ENCODE measurements around the gene PEAK1.

The PEAK1 gene

DNA sequence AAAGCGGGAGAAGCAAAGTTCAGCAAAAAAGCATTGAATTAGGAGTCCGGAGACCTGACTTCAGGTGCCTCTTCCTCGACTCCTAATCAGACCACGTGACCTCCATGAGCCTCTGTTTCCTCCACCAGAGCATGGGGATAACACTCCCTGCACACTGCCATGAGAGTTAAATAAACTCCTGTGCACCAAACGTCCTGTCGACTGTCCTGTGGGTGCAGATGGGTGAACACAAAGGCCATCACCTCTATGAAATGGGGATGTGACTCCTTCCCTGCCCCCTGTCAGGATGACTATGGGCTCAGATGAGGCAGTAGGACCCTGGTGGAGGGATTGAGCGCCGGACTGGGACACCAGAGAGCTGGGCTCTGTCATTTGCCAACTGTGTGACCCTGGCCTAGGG, 335.5 kb downstream of the PEAK1 start:
- DNase-seq (ENCODE audit: low spot score): no peak

DNA sequence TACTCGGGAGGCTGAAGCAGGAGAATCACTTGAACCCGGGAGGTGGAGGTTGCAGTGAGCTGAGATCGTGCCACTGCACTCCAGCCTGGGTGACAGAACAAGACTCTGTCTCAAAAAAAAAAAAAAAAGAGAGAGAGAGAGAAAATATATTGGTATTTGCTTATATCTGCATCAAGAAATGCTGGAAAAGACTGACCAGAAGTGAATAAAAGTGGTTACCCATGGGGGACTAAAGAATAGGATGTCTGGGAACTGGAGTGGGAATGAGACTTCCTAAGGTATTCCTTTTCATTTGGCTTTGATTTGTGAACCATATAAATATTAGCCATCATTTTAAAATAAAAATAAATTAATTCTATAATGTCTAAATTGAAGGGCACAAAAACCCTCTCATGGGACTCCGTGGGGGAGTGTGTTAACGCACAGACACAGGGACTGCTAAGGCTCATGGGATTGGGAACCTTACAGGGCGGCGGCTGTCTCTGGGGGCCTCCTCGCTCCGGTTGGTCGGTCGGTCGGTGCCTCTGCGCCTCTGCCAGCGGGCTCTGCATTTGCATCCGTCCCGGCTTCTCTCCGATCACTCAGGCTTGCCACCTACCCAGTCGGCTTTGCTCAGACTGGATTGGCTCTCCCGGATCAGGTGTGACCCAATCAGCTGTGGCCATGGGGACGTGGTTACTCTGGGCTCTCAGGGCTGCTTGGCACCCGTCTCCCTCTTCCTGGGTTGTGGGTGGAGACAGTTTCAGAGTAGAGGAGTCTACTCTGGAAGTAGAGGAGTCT, 336.3 kb downstream of the PEAK1 start:
- peak; percentile 48 for DNase-seq (ENCODE audit: low spot score)

GRCh38 chr15:77081971-77082370, 337.9 kb downstream of the PEAK1 start:
- DNase-seq (ENCODE audit: low spot score): no peak

GRCh38 chr15:77076323-77076915, 343.5 kb downstream of the PEAK1 start:
- DNase-seq (ENCODE audit: low spot score): no peak

DNA sequence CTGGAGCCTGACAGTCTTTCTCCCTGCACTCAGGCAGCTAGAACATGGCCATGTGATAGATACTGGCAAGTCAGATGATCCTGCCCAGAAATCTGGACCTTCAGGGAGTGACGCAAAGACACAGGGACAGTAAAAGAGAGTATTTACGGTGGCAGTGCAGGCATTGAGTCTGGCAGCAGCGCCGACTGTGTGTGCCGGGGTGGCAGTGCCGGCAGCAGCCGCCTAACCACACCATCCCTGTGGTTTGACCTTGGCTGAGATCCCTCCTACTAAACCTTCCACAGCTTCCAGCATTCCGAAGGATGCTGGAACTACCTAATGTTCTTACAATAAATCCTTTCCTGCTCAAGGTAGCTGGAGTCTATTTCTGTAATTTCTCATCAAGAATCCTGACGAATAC, 344.4 kb downstream of the PEAK1 start:
- DNase-seq (ENCODE audit: low spot score): no peak

DNA sequence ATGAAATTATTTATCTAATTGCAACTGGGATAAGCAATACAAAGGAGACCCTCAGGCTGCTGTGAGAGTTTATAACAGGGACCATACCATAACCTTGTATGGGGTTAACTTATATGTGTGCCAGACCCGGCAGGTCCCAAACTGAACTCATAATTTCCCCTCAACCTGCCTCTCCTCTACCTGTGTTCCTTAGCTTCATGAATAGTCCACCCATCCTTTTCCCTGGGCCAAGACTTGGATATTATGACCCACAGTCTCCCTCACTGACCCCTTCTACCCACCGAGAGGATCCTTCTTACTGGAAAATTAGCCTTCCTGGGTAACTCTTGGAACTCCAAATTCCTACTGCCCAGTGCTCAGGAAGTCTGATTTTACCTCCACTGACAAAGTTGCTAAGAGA, 345.6 kb downstream of the PEAK1 start:
- no peak for DNase-seq (ENCODE audit: low spot score)

DNA sequence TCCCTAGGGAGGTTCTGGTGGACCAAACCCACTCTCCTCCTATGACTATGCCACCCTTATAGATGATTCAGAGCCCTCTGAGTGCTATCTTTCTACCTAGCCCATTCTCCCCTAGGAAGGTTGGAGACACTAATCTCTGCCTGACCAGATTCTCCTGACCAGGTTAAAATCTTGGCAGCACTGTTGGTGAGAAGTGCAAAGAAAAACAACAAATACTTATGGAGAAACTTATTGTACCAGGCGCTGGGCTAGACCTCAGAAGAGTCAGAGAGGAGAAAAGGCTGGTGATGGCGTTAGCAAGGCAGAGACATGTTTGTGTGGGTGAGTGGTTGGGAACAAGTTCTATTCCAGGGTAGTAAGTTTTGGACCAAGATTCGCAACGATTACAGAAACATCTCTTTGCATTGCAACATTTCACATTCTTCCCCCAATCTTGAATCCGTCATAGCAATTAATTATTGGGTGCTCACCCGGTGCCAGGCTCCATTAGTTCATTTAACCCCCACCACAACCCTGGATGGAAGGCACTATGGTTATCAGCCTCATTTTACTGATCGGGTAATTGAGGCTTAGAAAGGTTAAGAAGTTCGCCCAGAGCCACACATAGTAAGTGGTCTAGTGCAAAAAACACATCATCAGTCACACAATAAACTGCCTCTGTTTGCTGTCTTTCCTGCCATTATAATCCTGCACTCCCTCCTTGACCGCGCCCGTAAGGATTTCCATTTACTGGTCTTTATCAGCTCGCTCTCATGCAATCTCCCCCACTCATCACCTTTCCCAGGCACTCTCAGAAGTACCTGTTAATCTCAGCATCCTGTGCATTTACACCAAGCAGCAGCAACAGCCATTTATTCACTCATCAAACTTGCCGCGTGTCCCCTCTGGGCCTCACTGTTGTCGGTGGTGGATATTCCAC, 348.3 kb downstream of the PEAK1 start:
- no peak for DNase-seq (ENCODE audit: low spot score)

- DNase-seq (ENCODE audit: low spot score): peak; percentile 92
Observed at GRCh38 chr15:77070495-77071304, 349.2 kb downstream of the PEAK1 start, which contains the start of gene TSPAN3. TSPAN3 (minus strand) TSS chr15:77071109; CDS start chr15:77070954, 155 bp downstream.

DNA sequence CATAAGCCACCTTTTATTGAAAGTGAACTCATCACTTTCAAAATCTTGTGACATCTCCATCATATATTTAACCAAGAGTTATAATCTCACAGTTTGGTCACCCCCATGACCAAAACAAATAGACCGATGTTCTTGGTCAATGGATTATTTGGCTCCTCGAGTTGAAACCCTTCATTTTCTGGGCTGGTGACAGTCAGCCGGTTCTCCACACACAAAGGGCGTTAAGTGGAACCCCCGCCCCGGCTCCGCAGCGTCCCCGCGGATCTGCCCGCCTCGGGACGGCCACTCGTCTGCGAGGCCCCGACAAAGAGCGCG, 349.8 kb downstream of the PEAK1 start:
- DNase-seq (ENCODE audit: low spot score): no peak

- DNase-seq (ENCODE audit: low spot score): no peak
Observed at GRCh38 chr15:77069521-77070121, 350.3 kb downstream of the PEAK1 start.

DNA sequence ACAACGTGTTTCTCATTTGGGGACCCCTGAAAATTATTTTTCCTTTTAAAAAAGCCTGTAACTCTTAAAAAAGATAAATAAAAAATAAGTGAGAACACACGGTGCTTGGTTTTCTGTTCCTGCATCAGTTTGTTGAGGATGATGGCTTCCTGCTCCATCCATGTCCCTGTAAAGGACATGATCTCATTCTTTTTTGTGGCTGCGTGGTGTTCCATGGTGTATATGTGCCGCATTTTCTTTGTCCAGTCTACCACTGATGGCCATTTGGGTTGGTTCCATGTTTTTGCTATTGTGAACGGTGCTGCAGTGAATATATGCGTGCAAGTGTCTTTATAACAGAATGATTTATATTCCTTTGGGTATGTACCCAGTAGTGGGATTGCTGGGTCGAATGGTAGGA, 351.3 kb downstream of the PEAK1 start:
- DNase-seq (ENCODE audit: low spot score): no peak

DNA sequence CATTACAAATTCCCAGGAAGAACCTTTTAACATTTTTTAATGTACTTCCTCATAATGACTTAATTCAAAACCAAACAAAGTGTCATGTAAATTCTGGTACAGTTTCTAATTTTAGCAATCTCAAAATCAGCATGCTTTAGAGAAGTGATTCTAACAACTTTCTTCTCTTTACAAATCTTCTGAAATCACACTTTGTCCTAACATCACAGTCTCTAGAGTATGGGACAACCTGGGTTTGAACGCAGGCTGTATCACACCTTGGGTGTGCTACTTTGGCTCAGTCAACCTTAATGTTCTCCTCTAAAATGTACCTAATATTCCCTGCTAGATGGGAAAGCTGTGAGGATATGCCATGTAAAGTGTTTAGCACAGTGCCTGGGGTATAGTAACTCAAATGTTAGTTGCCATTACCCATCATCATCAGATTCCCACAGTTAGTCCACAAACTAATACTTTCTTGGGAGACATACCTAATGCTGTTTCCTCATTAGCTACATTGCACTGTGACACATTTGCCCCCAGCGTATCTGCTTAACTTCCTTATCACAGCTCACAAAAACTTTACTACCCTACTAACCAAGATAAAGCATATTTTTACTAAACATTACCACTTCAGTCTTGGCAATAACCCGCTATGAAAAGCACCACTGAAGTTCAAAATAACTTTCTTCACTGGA, 352.1 kb downstream of the PEAK1 start:
- DNase-seq (ENCODE audit: low spot score): no peak

DNA sequence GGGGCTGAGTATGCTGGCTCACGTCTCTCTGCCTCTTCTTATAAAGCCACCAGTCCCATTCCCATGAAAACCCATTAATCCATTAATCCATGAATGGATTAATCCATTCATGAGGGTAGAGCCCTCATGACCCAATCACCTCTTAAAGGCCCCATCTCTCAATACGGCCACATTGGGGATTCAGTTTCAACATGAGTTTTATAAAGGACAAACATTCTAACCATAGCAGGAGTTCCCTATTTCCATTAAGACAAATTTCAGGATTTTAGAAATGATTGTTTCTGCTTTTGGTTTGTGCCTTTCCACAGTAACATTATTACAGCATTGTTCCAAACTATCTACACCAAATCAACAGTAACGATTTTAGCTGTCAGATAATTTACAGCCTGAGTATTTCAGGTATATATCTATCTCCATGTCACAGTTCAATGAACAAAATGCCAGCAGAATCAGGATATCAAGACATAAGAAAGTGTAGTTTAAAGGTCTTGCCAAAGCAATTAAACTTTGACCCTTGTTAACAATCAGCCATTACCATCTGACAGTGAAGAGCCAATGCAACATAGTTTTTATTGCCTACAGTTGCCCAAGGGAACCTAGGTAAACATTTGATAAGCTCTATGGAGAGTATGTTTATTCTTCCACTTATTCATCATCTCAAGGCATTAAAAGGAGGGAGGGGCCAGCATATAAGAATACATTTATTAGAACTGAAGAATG, 352.8 kb downstream of the PEAK1 start:
- no peak for DNase-seq (ENCODE audit: low spot score)

- DNase-seq (ENCODE audit: low spot score): no peak
Observed at GRCh38 chr15:77064539-77065308, 355.2 kb downstream of the PEAK1 start.

DNA sequence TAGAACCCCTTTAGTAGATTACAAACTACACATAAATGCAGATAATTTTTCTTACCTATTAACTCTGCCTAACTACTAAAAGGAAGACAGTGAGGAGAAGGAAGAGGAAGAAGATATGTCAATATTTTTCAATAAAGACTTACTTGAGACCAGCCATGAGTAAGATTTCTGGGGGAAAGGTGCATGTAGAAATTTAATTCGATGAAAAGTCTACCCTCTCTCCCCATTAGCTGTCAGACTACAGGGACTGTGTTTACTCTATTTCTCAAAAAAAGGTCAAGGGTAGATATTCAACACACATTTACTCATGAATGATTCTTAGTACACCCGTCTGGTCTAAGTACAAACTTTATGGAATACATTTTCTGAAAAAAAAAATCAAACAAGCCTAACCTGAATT, 355.8 kb downstream of the PEAK1 start:
- DNase-seq (ENCODE audit: low spot score): no peak

GRCh38 chr15:77063249-77063648, 356.7 kb downstream of the PEAK1 start:
- no peak for DNase-seq (ENCODE audit: low spot score)

GRCh38 chr15:77060546-77060945, 359.4 kb downstream of the PEAK1 start:
- DNase-seq (ENCODE audit: low spot score): no peak

DNA sequence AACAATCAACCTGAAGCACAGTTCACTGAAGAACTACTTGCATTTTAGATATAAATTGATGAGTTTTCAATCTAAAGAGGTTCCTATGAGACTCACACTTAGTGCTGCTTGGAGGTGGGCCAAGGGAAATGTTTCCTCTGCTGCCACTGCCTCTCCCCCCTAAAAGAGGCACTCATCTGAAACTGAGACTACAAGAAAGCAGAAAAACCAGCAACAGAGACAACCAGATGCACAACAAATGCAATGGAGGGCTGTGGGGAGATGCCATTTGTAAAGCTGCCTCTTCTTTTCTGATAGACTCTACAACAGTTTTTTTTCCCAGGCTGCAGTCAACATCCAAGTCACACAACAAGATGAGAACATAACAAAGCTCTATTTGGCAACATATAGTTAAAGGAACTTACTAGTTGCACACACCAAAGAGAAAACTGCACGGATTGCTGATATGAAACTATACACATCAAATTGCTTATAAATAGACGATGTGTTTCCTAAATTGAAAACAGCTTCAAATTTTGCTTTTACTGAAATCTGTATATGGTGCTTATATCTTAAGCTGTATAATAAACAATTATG, 360.0 kb downstream of the PEAK1 start:
- DNase-seq (ENCODE audit: low spot score): no peak

GRCh38 chr15:77058468-77058867, 361.4 kb downstream of the PEAK1 start:
- no peak for DNase-seq (ENCODE audit: low spot score)

All from CD4-positive, alpha-beta T cell treated with Interleukin-15 for 4 hours (primary cell).